HG03354 (cell line): ENCODE measurements around the gene EFNA2.
"Not testable (repeated sequence)": the region's sequence is repeated elsewhere in the genome, so short reads cannot be mapped to it uniquely, and the experiment has no call there.

Experiments used
- ATAC-seq: cut with Tn5 transposase; IDR thresholded peaks from one replicate; pipeline ENCODE4 v1.9.1; 2021; ENCODE audit warnings: mild to moderate bottlenecking; ENCODE audit not compliant: unreplicated experiment, poor library complexity, severe bottlenecking

The EFNA2 gene

DNA sequence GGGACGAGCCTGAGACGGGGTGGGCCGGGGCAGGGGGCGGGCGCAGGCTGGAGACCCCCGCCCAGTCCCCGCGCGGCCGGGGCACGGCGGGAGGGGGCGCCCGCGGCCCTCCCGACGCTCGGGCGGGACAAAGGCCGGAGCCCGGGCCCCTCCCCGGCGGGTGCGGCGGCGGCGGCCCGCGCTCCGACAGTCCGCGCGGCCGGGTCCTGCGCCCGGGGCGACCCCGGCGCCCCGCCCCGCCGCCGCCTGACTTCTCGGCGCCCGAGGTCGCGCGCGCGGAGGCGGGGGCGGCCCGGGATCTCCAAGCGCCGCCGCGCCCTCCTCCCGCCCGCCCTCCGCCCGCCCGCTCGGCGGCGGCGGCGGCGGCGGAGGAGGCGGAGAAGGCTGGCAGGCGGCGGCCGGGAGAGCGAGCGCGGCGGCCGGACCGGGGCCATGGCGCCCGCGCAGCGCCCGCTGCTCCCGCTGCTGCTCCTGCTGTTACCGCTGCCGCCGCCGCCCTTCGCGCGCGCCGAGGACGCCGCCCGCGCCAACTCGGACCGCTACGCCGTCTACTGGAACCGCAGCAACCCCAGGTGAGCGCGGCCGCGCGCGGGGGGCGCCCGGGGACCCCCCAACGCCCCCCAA is at the start of gene EFNA2:
Gene EFNA2, plus strand, starts transcription at position 137 of the 624 bp plus-strand sequence. Its CDS starts 296 bp downstream, at position 433.
- ATAC-seq: no peak

DNA sequence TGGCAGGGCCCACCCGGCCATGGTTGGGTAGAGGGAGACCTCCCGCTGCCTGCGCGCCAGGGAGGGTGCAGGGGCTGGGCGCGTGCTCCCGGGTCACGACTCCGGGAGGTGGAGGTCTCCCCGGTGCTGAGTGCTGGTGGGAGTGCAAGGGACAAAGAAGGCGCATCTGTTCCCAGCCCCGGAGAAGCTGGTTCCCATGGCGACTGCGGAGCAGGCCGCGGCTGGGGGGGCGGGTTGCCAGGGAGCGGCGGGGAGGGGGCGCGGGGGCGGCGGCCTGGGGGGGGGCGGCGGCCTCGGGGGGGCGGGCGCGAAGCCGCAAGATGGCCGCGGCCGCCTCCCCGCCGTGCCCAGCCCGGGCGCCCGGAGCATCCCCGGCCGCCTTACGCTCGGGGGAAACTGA is 49.1 kb upstream of the EFNA2 start:
- no peak for ATAC-seq

DNA sequence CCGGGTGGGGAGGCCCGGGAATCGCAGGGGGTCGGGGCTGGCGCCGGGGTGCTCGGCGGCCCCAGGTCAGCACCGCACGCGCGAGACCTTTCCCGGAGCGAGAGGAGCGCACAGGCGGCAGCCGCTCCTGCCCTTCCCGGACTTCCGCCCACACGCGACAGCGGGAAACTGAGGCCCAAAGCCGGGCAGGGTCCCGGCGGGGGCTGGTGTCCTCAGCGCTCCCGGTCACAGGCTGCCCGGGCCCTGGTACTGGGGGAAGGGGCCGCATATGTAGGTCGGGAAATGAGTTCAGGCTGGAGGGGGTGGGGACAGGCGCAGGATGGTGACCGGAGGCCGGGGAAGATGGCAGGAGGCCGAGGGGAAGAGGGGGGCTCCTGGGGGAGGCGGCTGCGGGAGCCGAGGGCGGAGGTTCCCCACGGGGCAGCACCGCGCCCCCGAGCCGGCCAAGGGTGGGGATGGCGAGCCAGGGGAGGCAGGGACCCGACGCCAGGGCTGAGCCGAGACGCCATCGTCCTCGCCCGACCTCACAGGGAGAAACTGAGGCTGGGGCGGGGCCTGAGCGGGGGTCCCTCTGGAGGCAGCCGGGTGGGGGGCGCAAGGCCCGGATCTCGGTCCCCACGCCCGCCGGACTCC is 48.5 kb upstream of the EFNA2 start:
- ATAC-seq: no peak

DNA sequence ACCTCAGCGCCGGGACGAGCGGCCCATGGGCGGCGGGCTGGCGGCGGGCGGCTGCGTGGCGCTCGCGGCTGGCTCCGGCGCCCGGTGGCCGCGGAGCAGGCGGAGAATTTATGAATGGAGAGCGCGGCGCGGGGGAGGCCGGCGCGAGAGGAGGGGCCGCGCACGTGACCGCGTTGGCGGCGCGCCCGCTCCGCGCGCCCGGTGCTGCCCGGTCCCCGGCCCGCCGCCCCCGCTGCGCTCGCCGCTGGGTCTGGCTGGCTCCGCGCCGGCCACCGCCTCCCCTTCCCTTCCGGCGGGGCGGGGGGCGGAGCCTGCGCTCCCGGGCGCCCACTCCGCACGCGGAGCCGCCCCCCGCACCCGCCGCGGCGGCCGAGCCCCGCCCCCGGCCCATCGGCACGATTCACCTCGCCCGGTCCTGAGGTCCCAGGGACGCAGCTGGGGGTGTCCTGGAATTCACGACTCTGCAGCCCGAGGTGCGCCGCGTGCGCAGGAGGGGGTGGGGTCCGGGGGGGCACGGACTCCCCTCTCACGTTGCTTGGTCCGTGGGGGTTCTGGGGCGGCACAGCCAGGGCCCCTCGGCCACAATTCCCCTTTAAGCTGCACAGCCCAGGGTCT is 47.8 kb upstream of the EFNA2 start, which contains the start of gene CBARP:
Gene CBARP, minus strand, starts transcription at position 252 of the 615 bp plus-strand sequence. CDS start 1,905 bp downstream, outside the sequence.
- no peak for ATAC-seq

DNA sequence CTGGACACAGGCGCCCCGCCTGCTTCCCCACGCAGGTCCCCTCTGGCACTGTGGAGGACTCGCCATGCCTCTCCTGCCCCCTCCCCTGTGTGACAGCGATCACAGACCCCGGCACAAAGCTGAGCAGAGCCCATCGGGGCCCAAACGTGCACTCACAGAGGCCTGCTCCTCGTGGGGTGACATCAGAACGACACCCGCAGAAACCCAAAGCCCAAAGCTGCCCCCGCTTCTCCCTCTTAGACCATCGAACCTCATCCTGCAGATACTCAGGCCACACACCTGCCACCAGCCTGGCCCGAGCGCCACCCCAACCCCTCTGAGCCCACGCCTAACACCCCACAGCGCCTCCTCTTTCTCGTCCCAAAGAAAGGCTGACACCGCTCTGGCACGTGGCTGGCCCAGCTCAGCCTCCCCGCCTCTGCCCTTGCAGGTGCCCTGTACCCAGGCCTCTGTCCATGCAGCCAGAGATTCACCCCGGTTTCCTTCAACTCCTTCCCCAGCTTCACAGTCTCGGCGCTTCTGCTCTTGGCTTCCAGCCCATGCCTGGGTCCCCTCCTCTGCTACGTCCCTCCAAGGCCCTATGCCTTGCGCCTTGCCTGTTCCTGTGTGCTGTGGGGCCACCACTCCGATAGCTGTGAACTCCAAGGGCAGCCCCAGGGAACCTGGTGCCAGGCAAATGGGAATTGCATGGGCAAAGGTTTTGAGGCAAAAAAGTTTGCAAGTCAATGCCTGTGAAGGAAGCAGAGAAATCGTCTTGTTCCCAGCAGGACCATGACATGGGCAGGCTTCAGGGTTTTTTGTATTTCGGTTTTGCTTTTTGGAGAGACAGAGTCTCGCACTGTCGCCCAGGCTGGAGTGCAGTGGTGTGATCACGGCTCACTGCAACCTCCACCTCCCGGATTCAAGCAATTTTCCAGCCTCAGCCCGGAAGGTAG is 47.0 kb upstream of the EFNA2 start:
- ATAC-seq: no peak

DNA sequence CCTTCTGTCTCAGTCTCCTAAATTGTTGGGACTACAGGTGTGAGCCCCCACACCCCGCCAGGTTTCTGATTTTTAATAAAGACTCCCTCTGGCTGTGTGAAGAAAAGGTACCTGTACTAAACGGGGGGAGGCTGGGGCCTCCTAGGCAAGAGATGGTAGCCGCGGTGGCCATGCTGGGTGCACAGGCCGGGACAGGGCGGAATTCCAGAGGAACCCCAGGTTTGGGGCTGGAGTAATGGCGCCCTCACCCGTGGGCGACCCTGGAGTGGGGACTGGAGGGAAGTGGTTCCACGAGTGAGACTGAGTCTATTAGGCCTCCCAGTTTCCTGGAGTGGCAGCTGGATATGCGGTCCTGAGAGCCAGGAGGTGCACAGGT is 46.3 kb upstream of the EFNA2 start:
- no peak for ATAC-seq

DNA sequence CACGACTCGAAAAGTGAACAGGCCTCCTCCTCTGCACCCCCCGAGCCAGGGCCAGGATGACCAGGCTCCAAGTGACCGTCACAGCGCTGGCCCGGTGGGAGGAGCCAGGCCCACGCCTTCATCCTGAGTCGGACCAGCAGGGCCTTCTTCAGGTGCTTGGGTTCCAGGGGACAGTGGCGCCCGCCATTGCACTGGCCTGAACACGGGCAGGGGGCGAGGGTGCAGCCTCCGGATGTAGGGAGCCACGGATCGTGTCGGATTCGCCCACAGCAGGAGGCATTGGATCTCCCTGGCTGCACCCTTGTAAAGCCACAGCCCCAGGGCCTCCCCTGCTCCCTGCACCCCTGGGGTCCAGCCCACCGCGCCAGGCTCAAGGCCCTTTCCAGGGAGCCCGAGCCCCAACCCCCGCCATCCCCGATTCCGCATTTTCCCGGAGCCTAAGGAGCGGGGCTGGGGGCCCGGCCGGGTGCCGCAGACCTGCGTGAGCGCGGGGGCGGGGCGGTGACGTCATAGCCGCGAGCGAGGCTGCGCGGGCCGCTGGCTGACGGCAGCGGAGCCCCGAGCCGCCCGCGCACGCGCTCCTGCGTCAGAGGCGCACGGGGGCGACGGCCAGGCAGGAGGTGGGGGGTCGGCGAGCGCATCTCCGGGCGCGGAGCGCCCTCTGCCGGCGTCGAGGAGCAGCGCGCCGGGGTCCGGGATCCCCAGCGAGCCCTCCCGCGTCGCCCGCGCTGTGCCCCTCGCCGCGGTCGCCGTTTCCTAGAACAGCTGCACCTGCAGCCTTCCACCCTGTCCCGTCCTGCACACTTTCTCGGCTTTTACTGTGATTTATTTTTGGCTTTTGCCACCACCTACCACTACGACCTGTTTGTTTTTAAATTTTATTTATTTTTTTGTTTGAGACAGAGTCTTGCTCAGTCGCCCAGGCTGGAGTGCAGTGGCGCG is 45.6 kb upstream of the EFNA2 start:
- peak; percentile 40 for ATAC-seq

DNA sequence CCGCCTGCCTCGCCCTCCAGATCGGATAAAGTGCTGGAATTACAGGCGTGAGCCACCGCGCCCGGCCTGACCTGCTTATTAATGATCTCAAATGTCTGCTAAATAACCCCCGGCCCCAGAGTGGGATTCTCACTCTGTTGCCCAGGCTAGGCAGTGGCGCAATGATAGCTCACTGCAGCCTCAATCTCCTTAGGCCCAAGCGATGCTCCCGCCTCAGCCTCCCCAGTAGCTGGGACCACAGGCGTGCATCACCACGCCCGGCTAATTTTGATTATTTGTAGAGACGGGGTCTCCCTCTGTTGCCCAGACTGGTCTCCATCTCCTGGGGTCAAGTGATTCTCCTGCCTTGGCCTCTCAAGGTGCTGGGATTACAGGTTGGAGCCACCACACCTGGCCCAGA is 44.7 kb upstream of the EFNA2 start:
- ATAC-seq: no peak

DNA sequence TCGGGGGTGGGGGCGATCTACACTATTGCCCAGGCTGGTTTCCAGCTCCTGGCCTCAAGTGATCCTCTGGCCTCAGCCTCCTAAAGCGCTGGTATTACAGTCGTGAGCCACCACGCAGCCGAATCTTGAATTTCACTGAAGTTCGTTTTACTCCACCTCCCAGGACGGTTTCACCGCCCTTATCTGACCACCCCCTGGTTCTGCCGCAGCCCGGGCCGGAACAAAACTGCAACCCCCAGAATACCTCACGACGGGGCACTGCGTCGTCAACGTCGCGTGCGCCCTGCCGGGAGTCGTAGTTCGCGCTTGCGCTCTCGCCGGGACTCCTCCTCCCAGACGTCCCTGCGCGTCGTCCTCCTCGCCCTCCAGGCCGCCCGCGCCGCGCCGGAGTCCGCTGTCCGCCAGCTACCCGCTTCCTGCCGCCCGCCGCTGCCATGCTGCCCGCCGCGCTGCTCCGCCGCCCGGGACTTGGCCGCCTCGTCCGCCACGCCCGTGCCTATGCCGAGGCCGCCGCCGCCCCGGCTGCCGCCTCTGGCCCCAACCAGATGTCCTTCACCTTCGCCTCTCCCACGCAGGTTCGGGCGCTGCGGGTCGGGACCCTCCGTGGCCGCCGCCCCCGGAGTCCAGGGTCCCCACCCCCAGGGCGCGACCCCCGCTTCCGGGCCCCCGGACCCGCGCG is 44.1 kb upstream of the EFNA2 start, which contains the start of gene ATP5F1D:
Gene ATP5F1D, plus strand, starts transcription at position 335 of the 679 bp plus-strand sequence. Its CDS starts 100 bp downstream, at position 435.
- peak; percentile 53 for ATAC-seq

DNA sequence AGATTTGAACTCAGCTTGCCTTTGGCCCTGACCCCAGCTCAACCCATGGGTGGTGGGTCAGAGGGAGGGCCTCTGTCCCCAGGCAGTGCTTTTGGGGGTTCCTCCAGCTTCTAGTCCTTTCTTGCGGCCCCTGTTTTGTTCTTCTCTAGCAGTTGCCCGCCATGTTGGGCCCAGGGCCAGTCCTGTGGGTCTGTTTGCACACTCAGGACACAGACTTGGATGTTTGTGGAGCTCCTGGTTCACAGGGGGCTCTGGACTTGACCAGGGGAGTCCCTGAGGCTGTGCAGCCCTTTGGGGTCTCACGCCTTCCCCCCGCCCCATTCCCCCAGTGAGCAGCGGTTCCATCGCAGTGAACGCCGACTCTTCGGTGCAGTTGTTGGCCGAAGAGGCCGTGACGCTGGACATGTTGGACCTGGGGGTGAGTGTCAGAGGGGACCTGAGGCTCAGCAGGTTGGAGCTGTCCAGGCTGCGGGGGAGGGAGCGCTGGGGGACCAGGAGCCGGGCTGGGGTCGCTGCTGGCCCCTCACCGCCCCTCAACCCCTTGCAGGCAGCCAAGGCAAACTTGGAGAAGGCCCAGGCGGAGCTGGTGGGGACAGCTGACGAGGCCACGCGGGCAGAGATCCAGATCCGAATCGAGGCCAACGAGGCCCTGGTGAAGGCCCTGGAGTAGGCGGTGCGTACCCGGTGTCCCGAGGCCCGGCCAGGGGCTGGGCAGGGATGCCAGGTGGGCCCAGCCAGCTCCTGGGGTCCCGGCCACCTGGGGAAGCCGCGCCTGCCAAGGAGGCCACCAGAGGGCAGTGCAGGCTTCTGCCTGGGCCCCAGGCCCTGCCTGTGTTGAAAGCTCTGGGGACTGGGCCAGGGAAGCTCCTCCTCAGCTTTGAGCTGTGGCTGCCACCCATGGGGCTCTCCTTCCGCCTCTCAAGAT is 41.6 kb upstream of the EFNA2 start:
- ATAC-seq: no peak

DNA sequence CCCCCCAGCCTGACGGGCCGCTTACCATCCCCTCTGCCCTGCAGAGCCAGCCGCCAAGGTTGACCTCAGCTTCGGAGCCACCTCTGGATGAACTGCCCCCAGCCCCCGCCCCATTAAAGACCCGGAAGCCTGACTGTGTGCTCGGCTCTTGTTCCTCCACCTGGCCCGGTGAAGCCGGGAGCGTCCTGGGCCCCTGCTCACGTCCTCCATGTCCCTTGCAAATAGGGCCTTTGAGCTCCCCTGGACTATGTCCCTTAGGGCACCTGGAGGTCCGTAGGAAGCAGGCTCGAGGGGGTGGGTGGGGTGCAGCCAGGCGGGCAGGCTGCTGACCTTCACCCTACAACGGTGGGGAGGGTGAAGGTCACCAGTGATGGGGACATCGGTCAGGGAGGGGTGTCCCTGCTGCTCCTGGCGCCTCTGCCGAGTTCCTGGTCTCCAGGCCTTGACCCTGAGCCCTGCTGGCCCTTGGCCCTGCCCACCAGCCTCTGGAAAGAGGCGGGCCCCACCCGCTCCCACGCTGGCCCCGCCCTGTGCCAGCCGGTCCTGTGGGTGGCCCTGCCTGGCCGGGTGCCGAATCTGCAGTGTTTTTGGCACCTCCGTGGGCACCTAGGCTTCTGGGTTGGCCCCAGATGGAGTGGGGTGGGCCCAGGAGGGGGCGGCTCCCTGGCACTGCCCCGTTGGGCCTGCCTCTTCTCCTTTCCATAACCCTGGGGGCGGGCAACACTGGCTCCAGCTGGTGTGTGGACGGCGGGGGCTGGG is 40.8 kb upstream of the EFNA2 start:
- no peak for ATAC-seq

DNA sequence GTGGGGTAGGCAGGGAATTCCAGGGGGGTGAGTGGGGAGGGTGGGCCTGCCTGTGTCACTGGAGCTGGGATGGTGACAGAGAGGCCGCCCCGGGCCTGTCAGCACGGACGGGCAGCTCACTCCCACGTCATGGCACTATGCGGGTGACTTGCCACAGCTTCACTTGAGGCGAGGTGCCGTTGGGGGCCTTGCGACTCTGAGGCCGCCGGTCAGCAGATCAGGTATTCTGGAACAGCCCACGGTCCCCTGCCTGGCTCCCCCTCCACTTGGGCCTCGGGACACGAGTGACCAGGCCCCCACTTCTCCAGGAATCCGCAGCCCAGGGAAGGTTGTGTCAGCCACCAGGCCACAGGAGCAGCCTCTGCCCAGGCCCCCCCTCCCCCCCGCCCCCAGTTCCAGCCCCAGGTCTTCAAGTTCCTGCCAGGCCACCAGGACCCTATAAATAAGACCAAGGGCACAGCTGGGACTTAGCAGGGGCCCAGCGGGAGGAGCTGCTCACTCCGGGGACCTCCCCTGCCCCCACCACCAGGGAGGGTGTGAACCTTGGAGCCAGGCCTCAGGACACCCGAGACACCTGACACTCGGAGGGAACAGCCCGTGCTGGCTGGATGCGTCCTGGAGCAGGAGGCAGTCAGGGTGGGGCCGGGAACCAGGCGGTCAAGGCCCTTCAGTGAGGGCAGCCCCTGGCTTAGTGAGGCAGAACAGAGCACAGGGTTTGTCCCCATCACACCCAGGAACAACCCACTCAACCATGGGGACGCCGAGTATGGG is 40.0 kb upstream of the EFNA2 start:
- ATAC-seq: no peak

DNA sequence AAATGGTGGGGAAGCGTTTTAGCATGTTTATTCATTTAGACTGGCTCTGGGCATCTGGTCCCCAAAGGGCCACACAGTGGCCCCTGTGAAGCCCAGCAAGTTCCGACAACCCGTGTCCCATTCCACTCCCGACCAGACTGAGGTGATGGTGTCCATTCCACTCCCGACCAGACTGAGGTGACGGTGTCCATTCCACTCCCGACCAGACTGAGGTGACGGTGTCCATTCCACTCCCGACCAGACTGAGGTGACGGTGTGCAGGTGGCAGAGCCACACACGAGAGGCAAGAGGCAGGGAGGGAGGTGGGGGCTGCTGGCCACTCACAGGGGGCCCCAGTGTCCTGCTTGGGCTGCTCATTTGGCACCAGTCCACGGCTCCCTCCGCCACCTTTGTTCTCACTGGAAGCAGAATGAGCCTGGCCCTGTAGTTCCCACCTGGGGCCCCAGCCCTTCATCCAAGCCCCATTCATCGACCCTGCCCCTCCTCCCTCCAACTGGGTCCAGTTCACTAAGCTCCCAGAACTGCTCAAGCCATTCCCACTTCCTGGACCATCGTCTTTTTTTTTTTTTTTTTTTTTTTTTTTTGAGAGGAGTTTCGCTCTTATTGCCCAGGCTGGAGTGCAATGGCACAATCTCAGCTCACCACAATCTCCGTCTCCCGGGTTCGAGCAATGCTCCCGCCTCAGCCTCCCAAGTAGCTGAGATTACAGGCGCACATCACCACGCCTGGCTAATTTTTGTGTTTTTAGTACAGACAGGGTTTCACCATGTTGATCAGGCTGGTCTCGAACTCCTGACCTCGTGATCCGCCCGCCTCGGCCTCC is 39.2 kb upstream of the EFNA2 start:
- not testable (repeated sequence) for ATAC-seq

DNA sequence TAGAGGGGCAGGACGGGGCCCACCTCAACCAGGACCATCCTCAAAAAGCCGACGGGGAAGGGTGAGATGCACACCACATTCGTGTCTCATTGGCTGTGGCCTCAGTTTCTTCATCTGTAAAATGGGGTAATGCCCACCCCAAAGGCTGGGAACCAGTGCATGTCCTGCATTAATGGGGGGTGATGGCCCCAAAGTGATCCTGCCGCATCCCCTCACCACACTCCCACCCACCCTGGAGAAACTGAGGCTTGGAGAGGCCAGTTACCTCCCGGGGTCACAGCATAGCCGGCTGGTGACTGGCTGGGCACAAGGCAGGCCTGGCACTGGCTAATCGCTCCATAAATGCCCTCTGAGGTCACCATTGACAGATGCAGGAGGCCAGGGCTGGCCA is 37.9 kb upstream of the EFNA2 start:
- no peak for ATAC-seq

DNA sequence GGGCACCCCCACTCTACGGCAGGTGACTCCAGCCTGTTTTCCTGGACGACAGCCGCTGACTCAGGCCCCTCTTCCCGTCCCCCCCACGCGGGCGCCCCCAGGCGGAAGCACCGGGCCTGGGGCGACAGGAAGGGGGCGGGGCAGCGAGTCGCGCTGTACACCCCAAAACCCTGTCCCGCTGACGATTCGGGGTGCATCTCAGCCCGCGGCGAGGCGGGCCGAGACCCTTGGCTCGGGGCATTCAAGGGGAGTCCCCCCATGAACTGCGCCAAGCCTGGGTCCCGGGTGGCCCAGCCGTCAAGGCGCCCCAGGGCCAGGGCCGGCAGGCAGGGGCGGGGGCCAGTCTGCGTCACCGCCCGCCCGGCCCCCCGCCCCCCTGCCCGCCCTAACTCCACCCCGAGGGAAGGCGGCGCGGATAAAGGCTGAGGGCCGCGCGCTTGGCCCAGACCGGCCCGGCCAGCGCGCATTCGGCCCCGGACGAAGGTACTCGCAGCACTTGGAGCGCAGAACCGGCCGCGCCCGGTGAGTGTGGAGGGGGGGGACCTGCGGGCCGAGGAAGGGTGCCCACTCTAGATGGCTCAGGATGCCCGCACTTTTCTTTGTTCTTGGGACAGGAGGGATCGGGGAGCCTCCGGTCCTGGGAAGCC is 37.4 kb upstream of the EFNA2 start, which contains the start of gene MIDN:
Gene MIDN, plus strand, starts transcription at position 445 of the 647 bp plus-strand sequence. CDS start 1,714 bp downstream, outside the sequence.
- ATAC-seq: peak; percentile 14
